ENCODE measurements around the gene SNAP25.

The SNAP25 gene

DNA sequence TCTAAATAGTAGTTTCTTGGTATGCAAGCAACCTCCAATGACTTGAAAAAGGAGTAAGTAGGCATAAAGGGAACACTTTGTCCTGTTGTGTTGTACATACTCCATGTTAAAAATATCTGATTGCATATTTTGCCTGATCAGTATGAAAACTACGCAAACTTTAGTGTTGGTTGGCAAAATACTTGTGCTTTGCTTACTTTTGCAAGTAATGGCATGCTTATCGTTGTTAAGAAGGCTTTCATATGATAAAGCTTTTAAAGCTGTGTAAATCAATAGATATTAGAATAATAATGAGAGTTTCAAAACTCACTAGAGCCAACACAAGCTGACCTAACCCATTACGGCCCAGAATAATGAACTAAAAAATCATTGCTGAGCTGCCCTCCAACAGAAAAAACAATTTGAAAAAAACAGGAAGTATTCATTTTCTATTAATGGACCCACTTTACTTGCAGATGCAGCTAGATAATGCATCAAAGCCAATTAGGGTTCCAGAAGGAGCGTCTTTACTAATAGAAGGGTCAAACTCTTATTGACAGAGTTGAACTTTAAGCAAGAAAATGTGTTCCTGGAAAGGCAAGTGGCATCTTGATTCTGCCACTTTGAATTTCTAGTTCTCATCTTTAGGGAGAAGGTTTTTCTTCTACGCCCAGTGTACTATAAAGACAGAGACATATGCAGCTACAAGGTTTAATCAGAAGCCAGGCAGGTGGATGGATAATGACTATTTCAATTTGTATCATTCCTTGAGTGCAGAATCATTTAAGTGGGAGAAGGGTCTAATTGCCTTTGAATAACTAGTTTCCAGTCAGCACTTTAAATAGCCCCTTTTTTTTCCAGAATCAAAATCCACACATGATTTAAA is 82.2 kb downstream of the SNAP25 start:
- DNase-seq (ENCODE audit: insufficient read length, low spot score) (no peak), FAIRE-seq (no peak)

DNA sequence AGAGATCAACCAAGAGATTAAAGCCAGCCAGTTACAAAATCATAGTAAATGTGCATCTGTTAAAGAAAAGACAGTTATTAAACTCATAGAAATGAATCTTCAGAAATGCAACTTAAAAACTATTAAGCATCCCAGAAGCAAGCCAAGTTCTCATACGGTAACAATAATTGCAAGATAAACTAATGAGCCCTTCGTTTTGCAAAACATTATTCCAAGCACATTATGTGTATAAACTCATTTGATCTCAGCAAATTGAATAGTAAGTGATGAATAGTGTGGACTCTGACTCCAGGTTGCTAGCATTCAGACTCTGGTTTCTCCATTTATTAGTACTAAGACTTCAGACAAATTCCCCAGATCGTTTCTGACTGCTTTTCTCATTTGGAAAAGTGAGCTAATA is 85.2 kb downstream of the SNAP25 start:
- no peak for DNase-seq (ENCODE audit: insufficient read length, low spot score)
- FAIRE-seq: no peak

DNA sequence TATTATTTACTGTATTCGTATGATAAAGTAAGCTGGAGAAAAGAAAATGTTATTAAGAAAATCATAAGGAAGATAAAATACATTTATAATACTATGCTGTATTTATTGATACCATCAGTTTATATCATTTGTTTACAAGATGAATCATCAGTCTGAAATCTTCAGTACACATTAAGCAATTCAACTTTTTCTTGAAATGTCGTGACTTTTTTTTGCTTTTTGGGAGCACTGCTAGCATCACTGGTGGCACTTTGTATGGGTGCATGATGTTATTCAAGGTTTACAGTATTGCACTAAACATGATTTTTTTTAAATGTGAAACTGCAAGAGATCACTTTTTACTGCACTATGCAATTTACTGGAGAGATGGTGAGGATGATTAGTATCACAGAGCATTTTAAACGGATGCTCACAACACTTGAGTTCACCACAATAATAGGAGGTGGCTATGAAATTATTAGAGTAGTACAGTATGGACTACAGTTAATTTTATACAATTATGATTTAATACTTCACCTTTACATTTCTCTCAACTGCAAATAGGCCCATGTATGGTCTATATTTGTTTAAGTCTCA is 85.9 kb downstream of the SNAP25 start:
- no peak for FAIRE-seq
- DNase-seq (ENCODE audit: insufficient read length, low spot score): no peak

DNA sequence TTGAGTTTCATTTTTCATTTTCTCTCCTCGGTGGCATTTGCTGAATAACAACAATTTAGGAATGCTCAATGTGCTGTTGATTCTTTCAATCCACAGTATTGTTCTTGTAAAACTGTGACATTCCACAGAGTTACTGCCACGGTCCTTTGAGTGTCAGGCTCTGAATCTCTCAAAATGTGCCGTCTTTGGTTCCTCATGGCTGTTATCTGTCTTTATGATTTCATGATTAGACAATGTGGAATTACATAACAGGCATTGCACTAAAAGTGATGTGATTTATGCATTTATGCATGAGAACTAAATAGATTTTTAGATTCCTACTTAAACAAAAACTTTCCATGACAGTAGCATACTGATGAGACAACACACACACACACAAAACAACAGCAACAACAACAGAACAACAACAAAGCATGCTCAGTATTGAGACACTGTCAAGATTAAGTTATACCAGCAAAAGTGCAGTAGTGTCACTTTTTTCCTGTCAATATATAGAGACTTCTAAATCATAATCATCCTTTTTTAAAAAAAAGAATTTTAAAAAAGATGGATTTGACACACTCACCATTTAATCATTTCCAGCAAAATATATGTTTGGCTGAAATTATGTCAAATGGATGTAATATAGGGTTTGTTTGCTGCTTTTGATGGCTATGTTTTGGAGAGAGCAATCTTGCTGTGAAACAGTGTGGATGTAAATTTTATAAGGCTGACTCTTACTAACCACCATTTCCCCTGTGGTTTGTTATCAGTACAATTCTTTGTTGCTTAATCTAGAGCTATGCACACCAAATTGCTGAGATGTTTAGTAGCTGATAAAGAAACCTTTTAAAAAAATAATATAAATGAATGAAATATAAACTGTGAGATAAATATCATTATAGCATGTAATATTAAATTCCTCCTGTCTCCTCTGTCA is 88.1 kb downstream of the SNAP25 start:
- FAIRE-seq (no peak), DNase-seq (ENCODE audit: insufficient read length, low spot score) (peak; percentile 27)

DNA sequence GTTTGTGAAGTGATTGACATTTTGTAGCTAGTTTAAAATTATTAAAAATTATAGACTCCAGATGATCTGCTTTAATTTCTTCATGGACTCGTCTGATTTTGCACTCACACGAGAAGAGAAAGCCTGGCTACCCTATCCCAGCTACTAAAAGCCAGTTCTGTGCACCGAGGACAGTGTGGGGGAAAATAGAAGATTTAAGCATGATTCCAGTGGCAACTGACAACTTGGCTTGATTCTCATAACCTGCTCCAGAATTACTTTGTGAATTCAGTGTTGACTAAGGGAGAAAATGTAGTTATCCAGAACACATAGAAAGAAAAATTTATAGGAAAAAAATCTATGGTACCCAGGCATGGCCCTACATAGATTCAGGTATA is 88.7 kb downstream of the SNAP25 start:
- FAIRE-seq (no peak), DNase-seq (ENCODE audit: insufficient read length, low spot score) (no peak)

DNA sequence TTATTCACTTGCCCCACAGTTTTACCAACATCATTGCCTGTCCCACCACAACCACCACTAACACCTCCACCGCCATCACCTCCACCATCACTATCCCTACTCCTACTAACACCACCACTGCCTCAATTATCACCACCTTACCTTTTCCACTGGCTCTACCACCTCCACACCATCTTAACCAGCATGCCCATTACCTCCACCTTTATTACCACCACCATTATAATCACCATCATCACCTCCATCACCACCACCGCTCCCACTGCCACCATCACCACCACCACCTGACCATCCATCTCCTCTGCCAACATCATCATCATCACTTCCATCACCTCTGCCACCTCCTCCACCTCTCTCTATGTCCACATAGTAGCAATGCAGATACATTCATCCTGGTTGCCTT is 90.0 kb downstream of the SNAP25 start:
- DNase-seq (ENCODE audit: insufficient read length, low spot score): no peak
- peak; percentile 88 for FAIRE-seq

DNA sequence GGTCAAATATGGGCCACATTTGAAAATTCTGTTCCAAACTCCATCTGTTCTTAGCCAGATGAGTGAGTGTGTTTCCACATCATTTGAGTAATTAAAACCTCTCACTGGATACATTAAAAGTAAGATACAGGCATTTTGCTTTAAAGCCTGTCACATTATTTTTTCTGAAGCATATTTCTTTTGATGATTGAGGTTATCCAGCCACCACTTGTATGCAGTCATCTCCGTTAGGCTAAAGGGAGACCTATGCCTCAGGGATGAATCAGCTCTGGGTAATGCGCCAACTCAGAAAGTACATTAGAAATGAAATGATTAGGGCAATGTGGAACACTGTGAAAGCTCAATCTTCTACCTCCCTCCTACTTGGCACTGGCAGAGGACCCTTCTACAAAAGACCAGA is 90.7 kb downstream of the SNAP25 start:
- DNase-seq (ENCODE audit: insufficient read length, low spot score) (peak; percentile 42), FAIRE-seq (no peak)

DNA sequence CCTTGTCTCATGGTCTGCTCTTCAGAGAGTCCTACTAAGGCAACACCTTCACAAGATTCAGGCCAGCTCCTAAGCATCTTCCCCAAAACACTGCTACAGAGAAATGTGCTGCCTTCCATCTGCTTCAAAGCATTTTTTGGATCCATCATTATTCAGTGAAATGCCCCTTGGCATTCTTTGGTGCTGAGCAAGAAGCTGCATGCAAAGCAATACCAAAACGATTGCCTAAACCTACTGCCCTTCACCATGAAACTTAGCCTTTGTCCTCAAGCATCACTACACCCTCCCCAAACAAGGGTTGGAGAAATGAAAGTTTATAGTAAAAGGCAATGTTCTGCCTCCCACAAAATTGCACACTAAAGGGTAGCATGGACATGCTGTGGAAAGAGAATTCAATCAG is 93.5 kb downstream of the SNAP25 start:
- DNase-seq (ENCODE audit: insufficient read length, low spot score) (no peak), FAIRE-seq (no peak)

DNA sequence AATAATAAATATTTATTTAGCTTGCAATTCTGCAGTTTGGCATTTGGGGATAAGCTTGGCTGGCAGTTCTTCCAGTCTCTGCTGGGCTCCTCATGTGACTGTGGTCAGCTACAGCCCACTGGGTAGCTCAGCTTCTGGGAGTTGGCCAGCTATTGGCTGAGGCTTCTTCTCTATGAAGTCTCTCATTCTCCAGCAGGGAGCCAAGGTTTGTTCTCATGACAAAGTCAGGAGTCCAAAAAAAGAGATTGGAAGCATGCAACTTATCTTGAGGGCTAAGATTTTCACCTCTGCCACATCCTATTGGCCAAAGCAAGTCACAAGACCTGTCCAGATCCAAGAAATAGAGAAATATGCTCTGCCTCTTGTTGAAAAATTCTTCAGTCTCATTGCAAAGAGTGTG is 94.6 kb downstream of the SNAP25 start:
- no peak for FAIRE-seq

DNA sequence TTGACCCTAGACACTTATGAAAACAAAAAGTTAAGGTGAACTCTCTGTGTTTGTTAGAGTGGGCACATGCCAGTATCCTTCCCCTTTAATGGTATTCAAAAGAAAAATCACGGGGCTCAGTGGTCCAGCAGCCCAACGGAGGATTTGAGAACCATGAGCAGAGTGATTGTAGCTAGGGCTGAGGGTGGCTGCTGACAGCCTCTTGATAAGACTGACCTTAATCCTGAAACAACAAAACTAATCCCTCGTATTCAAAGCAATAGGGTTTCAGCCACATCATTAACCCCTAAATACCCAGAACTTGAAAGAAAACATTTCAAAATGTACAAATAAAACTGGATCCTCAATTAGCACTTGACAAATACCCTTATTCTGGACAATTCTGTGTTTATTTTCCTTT is 95.1 kb downstream of the SNAP25 start:
- no peak for DNase-seq (ENCODE audit: insufficient read length, low spot score)
- no peak for FAIRE-seq

More for the DNA sequence above, 94.6 kb downstream of the SNAP25 start:
- DNase-seq (ENCODE audit: insufficient read length, low spot score): no peak

DNA sequence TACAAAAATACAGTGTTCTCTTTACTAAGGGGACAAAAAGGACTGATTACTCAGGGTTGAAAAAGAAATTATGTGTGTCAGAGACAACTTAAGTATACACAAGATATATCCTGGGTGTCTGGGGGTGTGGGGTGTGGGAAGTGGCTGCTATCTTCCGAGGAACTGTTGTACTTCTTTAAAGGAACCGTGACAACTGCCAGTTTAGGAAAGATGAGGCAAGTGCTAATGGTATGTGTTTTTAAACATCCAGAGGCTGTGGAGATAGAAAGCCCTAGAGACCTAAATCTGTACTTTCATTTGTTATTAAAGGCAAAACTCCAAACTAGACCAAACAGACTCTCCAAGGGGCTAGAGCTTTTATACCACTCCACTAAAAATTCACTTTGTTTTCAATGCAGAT is 95.6 kb downstream of the SNAP25 start:
- no peak for FAIRE-seq
- no peak for DNase-seq (ENCODE audit: insufficient read length, low spot score)

DNA sequence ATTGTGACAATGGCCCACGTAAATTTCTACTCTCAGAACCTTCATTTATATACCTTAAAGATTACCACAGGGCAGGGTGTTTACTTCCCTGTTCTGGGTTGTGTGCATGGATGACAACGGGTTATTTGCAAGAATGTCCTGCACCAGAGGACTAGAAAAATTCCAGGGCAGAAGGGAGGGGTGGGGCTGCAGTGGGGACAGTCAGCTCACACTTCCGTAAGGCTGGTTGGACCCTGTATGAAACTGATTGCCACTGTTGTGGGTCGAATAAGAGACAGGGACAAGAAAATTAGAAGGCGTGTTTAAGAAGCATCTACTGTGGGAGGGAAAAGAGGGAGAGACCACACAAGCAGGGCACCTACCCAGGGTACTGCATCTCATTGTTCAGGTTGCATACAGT is 96.5 kb downstream of the SNAP25 start:
- DNase-seq (ENCODE audit: insufficient read length, low spot score) (no peak), FAIRE-seq (no peak)

DNA sequence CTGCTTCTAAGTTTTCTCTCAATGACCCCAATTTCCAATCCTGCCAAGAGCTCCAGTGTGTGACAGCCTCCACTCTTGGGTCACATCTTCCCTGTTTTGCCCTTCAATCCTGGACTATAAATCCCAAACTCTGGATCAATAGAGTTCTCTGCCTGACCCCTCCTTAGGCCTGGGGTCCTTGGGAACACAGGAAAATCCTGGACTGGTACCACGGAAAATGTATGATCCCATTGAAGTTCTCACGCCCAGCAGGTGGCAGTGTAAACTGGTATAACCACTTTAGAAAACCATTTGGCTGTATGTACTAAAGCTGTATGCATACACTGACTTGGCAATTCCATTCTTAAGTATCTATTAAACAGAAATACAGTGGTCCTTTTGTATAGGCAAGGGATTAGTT is 98.0 kb downstream of the SNAP25 start:
- DNase-seq (ENCODE audit: insufficient read length, low spot score): no peak
- FAIRE-seq: no peak

DNA sequence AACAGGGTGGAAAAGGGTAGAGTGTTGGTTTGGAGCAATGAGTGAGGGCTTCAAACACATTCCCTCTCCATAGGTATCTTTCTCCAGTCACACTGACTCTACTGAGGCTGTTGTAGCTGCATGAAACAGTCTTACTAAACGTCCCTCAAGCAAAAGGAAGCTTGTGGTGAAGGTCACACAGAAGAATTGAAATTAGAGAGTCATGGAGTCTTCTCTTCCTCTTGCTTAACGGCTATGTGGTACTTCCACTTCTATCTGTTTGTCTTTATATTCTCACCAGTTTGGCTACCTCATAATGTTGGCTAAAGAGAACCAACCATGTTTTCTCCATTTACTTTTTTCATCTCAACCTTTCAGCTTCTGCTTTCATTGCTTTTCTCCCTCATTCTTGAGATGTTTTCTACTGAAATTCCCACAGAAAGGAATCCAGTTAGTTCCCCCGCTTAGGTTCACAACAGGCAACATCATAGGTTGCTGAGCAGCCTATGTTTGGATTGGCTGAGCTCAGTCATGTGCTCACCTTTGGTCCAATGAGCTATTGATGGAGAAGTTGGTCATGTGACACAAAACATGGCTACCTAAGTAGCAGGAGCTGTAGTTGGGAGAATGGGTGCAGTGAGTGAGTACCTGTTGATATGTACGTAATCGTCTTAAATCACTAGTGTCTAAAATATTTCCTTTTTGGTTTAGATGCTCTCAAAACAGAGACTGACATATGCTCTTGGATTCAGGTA is 99.8 kb downstream of the SNAP25 start:
- no peak for DNase-seq (ENCODE audit: insufficient read length, low spot score)

DNA sequence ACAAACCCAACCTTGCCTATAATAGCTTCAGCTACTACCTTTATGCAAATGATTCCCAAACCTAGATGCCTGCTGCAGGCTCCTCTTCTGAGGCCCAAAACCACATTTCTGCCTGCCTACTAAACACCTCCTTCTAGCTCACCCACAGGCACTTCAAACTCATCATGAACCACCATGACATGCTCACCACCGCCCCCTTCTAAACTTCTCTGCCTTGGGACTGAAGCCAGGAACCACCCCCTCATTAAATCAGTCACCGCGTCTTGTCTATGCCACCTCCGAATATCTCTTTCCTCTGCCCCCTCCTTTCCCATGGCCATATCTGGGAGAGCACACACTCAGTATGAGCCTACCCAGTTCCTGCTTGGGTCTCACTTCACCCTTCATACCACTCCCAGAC is 101.2 kb downstream of the SNAP25 start:
- DNase-seq (ENCODE audit: insufficient read length, low spot score): no peak
- FAIRE-seq: no peak

More for the DNA sequence above, 99.8 kb downstream of the SNAP25 start:
- no peak for FAIRE-seq

DNA sequence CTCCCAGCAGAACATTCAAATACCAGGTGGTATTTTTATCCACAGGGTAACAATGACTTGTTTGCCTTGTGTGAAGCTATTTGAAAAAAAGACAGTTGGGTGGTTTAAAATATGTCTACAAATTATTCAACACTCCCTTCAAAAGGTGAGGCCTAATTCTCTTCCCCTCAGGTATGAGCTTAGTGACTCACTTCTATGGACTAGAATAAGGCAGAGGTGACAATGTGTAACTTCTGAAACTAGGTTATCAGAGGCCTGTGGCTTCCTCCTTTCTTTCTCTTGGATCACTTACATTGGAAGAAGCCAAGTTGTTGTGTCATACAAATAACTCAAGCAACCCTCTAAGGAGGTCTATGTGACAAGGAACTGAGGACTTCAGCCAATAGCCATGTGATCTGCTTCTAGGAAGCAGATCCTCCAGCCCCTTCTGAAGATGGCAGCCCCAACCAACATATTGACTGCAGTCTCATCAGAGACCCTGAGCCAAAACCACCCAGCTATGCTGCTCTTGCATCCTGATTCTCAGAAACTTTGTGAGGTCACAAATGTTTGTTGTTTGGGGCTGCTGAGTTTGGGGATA is 102.6 kb downstream of the SNAP25 start:
- no peak for FAIRE-seq
- DNase-seq (ENCODE audit: insufficient read length, low spot score): no peak

DNA sequence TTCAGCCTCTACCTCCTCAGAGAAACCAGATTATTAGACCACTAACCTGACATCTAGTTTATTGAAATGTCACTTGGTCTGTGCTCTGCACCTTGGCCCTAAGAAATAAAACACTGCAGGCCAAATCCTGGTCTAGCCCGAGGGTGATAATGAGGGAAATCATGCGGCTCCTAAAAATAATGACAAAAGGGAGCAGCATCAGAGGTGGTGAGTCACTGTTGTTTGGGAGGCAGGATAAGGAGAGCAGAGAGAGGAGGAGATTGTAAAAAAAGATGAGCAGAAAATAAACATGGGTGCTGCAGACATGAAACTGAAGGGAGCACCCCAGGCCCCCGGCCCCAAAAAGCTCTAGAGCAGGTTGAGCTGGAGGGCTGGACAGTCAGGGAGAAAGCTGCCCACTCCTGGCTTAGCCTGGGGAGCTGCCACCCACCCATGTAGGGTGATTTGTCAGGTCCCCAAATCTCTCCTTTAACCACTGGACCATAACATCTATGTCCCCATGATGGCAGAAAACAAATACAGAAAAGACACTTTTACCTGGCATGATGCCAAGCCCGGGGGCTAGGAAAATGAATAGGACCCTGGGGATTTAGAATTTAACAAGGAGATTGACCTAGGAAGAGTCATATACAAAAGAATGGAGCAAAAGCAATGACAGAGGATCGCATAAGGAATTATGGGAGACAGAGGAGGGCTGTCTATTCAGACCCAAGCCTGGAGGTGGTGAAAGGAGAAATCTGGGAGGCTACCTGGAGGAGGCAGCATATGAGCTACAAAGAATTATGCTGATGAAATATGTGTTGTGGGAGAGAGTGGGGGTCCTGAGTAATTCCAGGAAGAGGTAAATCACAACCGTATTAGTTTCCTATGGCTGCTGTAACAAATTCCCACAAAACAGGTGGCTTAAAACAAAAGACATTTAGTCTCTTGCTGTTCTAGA is 103.7 kb downstream of the SNAP25 start:
- FAIRE-seq (no peak), DNase-seq (ENCODE audit: insufficient read length, low spot score) (no peak)

DNA sequence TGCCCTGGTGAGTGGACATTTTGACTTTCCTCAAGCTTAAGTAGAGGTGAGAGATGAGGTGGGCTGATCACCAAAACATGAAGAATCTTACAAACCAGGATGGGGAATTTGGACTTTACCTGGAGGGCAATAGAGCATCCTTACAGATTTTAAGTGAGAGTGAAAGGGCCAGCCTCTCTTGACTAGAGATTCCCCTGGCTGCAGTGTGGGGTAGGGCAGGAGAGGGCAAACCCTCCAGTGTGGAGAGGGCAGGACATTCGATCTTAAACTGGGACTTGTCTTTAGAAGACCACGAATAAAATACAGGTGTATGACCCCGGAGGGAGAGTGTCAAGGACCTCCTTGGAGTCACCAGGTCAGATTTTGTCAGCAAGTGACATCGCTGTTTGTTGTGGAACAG is 105.1 kb downstream of the SNAP25 start:
- DNase-seq (ENCODE audit: insufficient read length, low spot score) (no peak), FAIRE-seq (no peak)

DNA sequence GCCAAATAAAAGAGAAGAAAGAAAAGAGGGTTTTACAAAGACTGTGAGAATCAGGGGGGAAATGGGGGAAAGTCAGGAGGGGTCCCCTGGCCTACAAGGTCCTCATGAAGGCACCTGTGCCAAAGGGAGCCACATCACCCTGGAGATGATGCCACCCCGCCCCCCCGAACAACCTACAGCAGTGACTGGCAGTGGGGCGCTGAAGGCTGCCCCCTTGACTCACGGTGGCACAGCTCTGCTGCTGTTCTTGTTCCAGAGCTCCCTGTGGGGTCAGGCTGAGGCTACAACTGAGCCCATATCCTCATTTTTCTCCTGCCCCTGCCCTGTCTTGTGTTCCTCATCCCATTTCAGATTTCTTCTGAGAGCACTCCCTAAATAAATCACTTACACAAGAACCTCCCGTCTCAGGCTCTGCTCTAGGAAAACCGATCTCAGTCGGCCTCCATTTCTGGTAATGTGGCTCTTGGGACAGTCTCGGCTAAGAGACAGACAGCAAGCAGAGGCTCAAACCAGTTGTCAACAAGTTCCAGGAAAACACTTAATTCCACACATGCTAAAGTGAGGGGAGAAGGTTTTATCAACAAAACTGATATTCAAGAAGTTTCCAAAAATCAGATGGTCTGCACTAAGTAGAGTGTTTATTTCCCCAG is 105.7 kb downstream of the SNAP25 start:
- no peak for DNase-seq (ENCODE audit: insufficient read length, low spot score)
- FAIRE-seq: no peak

Measured in HTR-8/SVneo (cell line).